GOT3 (cell line): ENCODE measurements around the gene NUDCD3.

Experiments used
- DNase-seq: peaks from one replicate; lab custom pipeline; 2025; ENCODE audit warnings: mixed read lengths; lab: John Stamatoyannopoulos, UW

Gene NUDCD3

DNA sequence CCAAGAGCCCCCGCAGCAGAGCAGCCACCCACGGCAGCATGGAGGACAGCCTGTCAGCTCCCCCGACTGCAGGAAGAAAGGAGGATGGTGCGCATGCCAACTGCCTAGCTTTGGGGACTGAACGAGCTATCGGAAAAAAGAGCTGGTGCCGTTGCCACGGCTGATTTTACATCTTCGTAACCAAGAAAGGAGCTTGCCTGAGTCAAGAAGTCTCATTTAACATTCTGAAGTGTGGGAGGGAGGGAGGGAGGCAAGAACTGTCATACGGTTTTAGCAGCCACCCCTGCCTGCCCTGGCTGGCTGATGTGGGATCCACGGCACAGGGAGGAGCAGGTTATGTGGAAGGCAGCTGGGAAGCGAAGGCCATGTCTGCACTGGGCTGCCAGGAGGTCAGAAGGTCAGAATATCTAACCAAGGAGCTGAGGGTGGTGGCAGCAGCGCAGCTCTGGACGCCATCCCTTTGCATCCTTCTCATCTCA lies 90.4 kb downstream of the NUDCD3 start:
- DNase-seq: no peak

DNA sequence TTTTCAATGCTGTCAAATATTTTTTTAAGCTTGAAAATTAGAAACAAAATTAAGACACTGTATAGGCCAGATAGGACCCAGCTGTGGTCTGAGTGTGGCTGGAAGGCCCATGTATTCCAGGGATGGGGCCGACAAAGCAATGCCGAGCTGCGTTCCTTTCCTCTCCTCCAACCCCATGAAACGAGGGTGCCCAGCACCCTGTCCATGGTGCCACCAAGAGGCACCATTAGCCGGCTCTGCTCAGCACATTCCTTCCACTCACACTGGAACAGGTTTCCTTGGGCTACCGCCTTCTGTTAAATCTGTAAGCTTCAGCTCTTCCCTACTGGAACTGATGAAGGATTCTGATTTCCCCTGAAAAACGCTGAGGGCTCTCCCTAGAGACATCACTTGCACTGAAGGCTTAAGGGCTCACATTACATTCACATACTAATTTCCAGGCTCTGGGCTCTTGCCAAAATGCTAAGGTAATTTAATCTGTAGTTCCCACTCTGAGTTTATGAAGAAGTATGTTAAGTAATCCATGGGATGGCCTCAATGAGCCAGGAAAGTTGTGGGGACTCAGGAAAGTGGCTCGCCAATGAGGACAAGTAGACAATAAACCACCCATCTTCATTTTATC lies 91.4 kb downstream of the NUDCD3 start:
- no peak for DNase-seq

DNA sequence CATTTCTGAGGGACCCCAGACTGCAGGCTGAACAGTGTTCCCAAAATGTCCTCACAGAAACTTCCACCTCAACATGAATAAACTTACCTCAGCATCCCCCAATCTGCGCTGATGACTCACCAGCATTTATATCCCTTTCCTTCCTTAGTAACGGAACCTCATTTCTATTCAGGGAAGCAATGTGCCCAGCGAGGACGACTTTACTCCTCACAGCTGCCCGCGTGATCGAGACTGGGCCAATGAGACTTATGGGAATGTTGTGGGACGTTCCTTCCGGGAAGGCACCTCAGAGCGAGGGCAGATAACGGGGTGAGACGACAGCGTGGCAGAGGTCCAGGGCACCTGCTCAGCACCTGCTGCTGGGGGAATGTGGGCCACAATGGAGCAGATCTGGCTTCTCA lies 91.9 kb downstream of the NUDCD3 start:
- no peak for DNase-seq

DNA sequence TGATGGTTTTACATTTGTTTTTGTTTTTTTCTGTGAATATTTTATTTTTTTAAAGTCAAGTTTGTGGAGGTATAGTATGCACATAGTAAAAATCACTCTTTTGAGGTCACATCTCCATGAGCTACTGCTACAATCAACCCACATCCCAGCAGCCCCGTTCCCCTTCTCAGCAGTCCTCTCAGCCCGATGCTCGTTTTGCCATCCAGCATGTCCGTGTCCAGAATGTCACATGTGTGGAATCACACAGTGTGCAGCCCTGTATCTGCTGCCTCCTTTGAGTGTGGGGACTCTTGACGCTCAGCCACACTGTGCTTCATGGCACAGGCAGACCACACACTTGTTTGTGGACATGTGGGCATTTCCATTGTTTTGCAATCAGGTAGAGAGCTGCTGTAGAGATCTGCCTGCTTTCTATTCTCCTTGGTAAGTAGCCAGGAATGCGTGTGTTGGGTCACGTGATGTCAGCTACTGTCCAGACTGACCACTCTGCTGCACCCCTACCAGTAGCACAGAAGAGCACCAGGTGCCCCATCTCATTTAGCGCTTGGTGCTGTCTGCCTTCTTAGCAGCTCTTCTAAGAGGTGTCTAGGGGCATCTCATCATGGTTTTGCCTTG lies 93.4 kb downstream of the NUDCD3 start:
- no peak for DNase-seq

DNA sequence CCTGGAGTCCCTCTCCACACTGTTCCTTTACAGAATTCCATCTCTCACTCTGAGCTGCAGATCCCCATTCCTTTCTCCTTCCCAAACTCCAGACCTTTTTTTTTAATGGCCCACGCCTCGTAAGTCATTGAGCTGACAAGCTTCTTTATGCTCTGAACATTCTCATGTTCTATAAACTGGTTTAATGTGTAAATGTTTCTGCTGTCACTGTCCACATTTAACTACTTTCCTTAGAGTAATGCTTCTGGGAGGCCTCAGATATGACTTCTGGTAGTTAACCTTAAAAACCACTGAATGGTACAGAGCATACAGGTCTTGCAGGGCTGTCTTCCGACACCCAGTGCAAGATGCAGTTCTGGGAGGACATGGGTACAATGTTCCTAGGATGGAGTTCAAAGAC lies 94.0 kb downstream of the NUDCD3 start:
- DNase-seq: no peak

DNA sequence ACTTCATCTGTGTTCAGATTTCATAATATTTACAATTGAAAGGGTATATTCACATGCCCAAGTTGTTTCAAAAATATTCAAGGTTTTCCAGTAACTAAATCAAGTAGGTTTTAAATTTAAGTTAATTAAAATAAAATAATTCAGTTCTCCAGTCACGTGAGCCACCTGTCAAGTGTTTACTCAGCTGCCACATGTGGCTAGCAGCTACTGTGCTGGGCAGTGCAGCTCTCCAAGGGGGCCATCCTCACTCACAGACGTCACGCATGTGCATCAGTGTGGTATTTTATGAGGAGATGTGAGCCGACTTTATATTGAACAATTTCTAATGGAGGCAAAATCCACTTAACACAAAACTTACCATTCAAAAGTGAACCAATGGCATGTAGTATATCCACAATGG lies 95.4 kb downstream of the NUDCD3 start:
- no peak for DNase-seq

DNA sequence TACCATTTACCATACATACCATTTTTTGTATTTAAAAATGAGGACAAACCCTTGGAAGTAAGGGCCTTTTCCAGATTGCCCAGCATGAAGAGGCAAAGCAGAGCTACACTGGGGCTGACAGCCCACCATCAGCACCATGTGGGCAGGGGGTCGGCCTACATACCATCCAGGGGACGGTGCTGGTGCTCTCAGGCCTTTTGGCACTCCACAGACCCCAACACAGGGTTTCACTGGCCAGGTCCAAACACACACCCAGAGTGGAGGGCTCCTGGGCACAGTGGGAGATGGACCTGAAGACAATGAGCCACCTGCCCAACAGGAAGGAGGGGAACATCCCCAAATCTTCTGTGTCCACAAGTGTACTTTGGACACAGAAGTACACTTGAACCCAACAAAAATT lies 95.8 kb downstream of the NUDCD3 start:
- DNase-seq: no peak

DNA sequence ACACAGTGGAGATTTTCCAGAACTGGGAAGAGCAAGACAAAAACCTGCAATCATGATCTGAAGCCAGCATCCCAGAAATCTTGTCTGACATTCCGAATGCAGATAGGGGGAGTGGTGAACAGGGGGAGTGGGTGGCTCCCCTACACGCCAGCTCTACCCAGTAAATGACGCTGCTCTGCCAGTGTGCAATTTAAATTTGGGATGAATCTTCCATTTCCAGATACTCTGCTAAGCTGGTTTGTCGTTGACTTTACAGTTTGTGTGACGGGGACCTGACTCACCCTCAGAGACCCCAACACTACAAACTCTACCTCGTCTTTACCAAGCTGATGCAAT lies 96.4 kb downstream of the NUDCD3 start:
- DNase-seq: no peak

DNA sequence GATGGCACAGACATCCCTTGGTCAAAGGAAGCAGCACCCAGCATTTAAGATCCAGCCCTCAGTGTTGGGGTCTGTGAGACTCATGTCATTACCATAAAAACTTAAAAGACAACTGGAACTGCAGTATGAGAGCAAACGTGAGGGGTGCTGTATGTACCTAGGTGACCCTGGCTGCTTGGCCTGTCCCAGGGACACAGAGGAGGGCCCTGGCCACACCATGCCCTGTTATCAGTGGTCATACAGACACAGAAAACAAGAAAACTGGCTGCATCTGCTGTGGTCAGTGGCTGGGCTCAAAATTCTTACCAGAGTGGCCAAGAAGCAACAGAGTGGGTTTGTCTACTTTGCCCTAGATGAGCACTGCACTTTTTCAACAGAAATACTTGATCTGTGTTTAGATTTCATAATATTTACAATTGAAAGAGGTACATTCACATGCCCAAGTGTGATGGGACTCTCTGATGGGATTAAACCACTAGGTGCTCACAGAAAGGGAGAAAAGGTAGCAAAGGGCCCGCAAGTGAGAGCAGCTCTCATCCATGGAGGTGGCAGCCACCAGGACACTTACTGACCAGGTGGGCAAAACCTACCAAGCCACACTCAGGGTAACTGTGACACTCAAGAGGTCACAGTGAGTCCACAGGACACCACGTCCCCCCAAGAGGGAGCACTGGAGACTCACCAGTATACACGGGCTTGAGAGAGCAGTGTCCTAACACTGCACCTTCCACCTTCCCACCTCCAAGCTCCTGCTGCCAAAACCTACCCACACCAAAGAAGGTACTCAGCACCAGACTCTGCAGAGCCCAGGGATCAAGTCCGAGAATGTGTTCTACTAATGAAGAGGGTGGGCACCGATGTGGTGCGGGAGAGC lies 97.0 kb downstream of the NUDCD3 start:
- DNase-seq: no peak

DNA sequence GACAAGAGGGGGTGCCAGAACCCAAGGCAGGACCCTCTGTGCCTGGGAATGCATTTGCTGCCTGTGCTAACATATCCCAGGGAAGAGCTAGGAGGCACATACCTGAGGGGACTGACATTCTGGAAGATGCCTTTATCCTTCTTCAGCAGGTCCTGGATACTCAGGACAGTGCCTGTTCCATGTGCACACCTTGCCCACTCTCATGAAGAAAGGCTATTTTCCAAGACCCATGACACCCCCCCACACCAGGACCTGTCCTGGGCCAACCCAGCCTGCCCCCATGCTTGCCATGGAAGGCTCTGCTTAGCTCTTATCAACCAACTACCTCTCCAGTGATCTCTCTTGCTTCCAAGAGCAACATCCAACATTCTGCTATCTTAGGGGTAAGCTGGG lies 97.8 kb downstream of the NUDCD3 start:
- no peak for DNase-seq

DNA sequence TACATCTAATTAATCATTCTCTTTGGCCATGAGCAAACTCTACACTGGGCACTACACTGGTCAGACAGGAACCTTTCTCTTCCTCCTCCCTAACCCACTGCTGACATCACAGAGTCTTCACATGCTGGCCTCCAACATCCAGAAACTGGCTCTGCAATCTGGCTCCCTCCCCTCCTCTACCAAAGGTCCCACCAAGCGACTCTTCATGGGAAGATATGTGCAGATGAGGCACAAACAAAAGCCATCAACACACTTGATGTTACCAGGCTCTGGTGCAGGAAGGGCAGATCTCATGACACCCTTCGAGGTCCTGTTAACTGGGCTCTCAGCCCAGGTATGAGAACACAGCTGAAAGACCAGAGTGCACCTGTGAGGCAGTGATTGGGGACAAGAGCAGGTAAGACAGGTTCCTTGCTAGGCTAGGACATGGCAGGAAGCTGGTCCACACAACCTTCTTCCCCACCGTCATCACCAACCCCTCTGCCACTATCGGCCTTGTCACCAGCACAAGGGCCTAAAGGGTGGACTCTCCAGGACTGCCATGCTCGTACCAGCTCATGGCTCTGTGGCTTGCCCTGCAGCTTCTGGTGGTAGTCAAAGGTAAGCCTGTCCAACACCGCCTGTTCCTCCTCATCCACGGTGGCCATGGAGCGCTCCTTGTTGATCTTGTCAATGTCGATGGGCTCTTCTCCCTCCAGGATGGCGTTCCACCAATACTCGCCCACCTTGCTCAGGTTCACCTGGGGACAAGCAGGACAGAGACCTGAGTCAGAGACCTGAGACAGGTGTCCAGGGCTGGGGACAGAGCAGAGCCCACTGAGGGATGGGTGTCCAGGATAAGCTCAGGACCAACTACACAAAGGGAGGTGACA lies 98.5 kb downstream of the NUDCD3 start:
- no peak for DNase-seq

DNA sequence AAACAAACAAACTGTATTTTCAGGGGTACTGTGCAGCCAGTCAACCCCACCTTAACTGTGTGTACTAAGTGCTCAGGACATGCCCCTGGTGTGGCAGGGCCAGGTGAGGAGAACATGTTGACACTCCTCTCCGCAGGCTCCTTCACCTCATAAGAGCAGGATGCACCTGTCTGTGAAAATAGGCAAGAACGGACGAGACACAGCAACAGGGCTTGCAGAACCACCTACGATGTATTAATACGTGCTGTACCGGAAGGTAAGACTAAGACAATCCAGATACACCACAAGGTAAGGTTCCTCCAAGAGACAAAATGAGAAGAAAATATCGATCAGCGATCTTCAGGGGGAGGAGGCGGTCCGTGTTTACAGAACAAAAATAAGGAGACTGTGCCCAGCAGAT lies 99.3 kb downstream of the NUDCD3 start:
- DNase-seq: no peak

DNA sequence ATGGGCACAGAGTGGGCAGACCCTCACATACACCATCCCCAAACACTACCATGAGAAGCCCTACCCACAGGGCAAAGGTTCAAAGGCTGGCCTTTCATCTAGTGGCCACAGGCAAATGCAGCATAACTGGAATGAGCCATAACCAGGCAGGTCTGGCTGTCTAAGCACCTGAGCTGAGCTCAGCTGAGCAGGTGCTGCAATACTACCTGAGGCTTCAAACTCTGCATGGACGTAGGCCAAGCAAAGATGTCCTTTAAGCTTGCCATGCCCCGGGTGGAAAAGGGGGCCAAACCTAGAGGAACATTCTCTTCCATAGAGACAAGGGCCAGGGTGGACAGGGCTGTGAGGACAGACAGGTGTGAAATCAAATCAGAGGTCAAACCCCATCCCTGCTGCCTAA lies 99.8 kb downstream of the NUDCD3 start:
- no peak for DNase-seq

DNA sequence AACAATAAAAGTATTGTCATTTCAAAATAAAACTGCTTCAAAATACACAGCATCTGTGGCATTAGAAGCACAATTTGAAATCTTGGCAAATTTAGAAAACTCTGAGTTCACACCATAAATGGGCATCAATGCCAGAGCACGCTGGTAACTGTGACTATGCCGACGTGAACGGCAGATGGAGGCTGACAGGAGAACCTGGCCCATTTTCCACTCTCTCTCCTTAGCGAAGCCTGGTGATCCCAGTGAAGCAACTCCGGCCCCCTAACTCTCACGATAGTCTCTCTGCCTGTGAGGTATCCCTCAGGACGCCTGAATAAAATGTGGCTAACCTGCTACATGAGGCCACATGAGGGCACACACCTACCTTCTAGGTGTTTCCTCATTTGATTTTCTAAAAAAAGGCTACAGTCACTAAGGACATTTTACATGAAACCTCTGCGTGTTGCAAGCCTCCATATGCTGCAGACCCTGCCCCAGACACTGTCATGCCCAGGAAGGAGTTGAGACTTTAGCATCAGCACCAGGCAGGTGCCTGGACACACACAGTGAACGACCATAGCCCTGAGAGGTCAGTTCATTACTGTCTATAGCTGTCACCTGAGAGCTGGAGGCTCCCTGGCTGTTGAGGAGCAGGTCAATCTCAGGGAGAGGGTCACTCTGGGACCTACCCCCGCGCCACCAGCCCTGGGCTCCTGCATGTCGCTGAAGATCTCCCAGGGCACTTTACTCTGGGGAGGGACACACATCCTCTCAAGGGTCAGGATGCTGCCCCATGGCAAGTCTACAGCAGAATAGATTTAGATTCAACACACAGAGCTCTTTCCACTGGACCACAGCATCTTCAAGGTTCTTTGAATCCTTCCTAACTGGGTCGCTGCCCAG lies 102.1 kb downstream of the NUDCD3 start:
- no peak for DNase-seq

DNA sequence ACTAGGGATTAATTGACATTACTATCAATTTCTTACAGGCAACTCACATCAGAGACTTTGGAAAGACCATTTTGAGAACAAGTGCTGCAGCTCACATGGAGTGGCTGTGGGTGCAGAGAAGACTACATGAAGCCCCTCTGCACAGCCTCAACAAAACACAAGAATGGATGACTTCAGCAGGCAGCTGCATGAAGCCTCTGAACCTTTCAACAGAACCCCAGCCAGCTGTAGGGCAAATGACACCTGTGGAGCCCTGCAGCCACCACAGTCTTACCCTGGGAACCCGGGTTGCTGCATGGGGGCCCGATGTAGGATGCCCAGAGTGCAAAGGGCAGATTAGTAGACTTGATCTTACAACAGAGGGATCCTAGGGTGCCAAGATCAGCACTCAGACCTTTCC lies 103.1 kb downstream of the NUDCD3 start:
- no peak for DNase-seq

DNA sequence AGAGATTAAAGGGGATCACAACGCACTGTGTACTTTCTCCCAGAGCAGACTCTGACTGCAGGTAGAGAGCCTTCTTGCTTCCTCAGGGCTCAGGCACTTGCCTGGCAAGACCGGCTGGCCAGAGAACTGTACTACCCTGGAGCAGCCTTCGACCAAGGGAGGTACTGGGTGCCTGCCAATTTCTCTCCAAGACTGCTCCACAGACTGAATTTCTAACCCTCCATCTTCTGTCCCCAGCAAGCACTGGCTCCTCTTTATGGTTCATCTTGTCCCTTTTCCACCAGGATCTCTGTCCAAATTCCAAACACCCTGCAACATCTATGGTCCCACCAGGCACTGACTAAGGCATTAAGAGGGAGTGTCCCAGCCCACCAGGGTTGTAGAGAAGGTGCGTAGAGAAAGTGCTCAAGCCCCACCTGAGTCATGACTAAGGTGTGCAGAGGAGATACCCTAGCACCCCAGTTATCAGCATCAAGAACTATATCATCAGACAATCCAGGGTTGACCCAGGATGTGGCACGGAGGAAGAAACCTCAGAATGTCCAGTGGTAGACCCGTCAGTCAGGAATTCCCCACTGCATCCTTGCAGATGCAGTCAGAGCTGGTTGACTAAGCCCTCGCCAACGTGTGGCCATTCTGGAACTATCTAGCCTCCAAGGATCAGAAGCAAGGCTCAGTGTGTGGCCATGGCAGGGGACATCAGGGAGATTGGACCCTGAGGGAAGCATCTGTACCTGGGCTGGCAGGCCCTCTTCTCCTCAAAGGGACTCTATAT lies 104.1 kb downstream of the NUDCD3 start:
- DNase-seq: no peak

DNA sequence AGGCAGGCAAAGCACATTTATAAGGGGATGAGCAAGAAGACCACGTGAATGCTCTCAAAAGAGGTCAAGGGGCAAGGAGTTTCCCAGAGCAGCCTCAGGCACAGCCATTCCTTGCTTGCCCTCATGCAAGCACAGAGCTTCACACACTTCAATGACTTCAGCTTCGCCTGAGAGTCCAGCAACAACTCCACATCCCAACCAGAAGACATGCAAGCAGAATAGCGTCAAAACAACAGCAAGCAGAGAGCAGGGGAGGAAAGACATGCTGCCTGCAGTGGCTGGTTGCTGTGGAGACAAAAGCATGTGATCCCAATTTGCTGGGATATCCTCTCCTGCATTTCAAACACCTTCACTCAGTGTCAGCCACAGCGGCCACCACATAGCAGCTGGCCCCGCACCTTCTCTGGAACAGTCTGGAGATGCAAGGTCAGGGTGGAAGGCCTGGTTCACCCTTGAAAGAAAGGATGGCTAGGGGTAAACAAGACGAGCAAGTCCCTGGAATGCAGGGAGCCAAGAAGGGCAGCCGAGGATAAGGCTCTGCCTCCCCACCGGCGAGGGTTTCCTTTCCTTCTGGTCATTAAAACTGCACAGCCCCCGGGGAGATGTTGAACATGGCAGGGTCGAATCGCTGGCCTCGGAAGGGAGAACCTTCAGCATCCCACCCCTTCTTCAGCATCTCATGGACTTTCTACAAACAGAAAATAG lies 104.9 kb downstream of the NUDCD3 start:
- DNase-seq: no peak

DNA sequence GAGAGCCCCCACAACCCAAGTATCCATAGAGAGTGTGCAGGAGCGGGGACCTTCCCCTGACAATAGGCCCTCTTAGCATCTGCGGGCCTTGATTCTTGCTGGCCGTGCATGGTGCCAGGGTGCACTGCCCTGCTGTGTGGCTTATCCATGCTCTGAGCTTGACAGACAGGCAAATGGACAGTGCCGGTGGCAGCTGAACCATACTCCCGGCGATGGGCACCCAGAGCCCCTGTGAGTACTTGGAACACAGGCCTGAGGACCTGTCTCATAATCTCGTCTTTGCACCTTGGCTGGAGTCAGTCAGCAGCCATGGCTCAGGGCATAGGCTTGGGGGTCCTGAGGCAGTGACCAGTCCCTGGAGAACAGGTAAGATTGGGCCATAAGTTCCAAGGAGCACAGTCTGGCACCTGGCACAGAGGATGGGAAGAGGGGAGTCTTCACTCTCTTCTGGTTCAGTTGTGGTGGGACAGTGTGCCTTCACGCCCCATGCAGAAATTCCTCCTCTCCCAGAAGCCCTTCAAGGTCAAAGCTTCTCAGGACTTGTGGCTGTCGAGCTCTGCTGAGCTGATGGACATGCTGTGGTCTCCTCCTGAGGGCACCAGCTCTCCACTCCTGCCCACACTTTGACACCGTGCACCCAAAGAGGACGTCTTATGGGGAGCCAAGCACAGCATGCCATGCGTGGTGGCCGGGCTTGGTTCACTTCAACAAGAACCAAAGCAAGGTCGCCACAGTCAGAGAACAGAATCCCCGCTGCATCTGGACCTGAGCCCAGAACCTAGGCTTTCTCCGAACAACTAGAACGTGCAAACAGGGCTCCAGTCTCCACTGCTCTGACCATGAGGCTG lies 105.6 kb downstream of the NUDCD3 start:
- DNase-seq: no peak

DNA sequence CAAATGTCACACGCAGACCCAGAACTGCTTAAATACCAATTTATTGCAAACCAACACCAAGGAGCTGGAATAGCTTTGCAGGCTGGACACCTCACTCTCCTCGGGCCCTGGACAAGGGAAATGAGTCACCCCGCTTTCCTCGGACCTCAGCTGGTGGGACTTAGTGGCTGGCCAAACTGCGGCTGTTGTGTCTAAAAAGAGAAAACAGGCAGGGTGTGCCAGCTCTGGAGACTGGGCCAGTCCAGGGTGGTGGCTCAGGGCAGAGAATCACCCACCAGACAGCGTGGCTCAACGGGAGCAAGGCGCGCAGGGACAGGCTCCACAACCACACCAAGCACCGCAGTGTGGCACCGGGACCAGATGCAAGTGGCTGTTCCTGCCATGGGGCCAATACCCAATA lies 106.9 kb downstream of the NUDCD3 start:
- no peak for DNase-seq
